ENCODE data around the gene SLC16A2. TPM values are rescaled to one million over a fixed set of nuclear protein-coding genes. Genes with fewer than 3 reads are reported as not detected.
"Not testable (repeated sequence)": the region's sequence is repeated elsewhere in the genome, so short reads cannot be mapped to it uniquely, and the experiment has no call there.

Gene SLC16A2
- total RNA-seq, 2 experiments from 2014 or later, result 0.05 TPM; not detected in 1

GRCh38 chrX:74451450-74452198 is 30.3 kb downstream of the SLC16A2 start:
- DNase-seq, result no peak
- no peak overlapping the region for H3K27ac Mint-ChIP-seq

DNA sequence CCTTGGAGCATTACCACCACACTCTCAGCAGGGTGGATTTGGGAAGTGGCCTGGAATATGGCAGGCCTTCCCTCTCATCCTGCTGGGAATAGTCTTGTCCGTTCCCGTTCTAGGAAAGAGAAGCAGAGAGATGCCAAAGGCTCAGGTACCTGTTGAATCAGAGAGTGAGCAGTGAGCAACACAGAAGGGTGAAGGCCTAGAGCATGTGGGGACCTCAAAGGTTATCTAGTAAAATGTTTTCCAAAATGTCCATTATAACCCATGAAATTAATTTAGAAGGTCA is 30.8 kb downstream of the SLC16A2 start:
- no peaks in the 10 kb centered on the region for H3K27me3 Mint-ChIP-seq
- H3K4me1 Mint-ChIP-seq, result no peaks in the 10 kb centered on the region
- H3K4me3 Mint-ChIP-seq, result no peak overlapping the region
- no peaks in the 10 kb centered on the region for H3K9me3 Mint-ChIP-seq
- no peaks in the 10 kb centered on the region for H3K36me3 Mint-ChIP-seq (ENCODE audit: low read depth)
- POLR2A ChIA-PET, result no interaction called here
- H3K27ac Mint-ChIP-seq, result no peak overlapping the region
- no peak for DNase-seq
- CTCF ChIA-PET, result no interaction called here

More at GRCh38 chrX:74451450-74452198, 30.3 kb downstream of the SLC16A2 start:
- CTCF ChIA-PET, result no interaction called here
- POLR2A ChIA-PET, result no interaction called here
- Mint-ChIP-seq H3K4me1 (no peaks in the 10 kb centered on the region), H3K27me3 (no peaks in the 10 kb centered on the region), H3K9me3 (no peaks in the 10 kb centered on the region), H3K4me3 (no peak overlapping the region), H3K36me3 (ENCODE audit: low read depth) (no peaks in the 10 kb centered on the region)

DNA sequence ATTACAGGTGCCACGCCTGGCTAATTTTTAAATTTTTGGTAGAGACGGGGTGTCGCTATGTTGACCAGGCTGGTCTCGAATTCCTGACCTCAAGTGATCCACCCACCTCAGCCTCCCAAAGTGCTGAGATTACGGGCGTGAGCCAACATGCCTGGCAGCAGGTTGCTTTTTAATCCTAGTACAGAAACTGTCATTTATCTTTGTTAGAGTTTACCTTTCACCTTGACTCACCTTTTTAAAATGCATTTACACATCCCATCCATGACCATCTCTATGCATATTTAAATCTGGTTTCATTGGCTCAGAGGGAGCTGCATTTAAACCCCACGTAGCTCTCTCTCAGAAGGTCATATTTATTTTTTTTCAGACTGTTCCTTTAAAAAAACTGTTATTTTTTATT is 31.9 kb downstream of the SLC16A2 start:
- H3K9me3 Mint-ChIP-seq, result no peaks in the 10 kb centered on the region
- no peak overlapping the region for H3K27ac Mint-ChIP-seq
- H3K4me3 Mint-ChIP-seq, result no peak overlapping the region
- ChIA-PET CTCF (no interaction called here), POLR2A (no interaction called here)
- H3K36me3 Mint-ChIP-seq (ENCODE audit: low read depth), result no peaks in the 10 kb centered on the region
- H3K4me1 Mint-ChIP-seq, result no peaks in the 10 kb centered on the region
- no peaks in the 10 kb centered on the region for H3K27me3 Mint-ChIP-seq
- no peak for DNase-seq

DNA sequence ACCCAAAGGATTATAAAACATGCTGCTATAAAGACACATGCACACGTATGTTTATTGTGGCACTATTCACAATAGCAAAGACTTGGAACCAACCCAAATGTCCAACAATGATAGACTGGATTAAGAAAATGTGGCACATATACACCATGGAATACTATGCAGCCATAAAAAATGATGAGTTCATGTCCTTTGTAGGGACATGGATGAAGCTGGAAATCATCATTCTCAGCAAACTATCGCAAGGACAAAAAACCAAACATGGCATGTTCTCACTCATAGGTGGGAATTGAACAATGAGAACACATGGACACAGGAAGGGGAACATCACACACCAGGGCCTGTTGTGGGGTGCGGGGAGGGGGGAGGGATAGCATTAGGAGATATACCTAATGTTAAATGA is 32.9 kb downstream of the SLC16A2 start:
- H3K9me3 Mint-ChIP-seq; H3K27me3 Mint-ChIP-seq; H3K27ac Mint-ChIP-seq; CTCF ChIA-PET; H3K36me3 Mint-ChIP-seq (ENCODE audit: low read depth); POLR2A ChIA-PET; DNase-seq; H3K4me1 Mint-ChIP-seq; H3K4me3 Mint-ChIP-seq: not testable (repeated sequence)

- no peaks in the 10 kb centered on the region for H3K36me3 Mint-ChIP-seq (ENCODE audit: low read depth)
- no peaks in the 10 kb centered on the region for H3K4me1 Mint-ChIP-seq
- H3K27me3 Mint-ChIP-seq, result no peaks in the 10 kb centered on the region
- ChIA-PET CTCF (no interaction called here), POLR2A (no interaction called here)
- no peak overlapping the region for H3K4me3 Mint-ChIP-seq
- H3K27ac Mint-ChIP-seq, result no peak overlapping the region
- DNase-seq, result no peak
- no peaks in the 10 kb centered on the region for H3K9me3 Mint-ChIP-seq
Observed at GRCh38 chrX:74458736-74459135, 37.4 kb downstream of the SLC16A2 start.

DNA sequence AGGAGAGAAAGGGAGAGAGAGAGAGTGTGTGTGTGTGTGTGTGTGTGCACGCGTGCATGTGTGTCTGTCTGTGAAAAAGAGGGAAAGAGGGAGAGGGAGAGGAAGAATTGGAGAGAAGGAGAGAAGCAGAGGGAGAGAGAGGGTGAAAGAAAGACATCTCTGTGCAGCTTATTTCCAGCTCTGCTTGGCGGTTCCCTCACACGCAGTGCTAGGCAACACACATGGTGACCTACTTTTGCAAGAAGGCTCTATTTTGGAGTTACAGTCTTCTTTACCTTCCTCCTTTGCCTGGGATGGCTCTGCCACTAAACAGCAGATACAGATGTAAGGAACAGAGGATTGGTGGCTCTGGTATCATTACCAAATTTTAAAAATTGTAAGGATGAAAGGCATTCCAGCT is 40.1 kb downstream of the SLC16A2 start:
- ChIA-PET POLR2A (no interaction called here), CTCF (no interaction called here)
- H3K9me3 Mint-ChIP-seq, result no peaks in the 10 kb centered on the region
- H3K4me1 Mint-ChIP-seq, result no peaks in the 10 kb centered on the region
- no peaks in the 10 kb centered on the region for H3K36me3 Mint-ChIP-seq (ENCODE audit: low read depth)
- H3K27me3 Mint-ChIP-seq, result no peaks in the 10 kb centered on the region
- no peak overlapping the region for H3K4me3 Mint-ChIP-seq
- no peak overlapping the region for H3K27ac Mint-ChIP-seq
- no peak for DNase-seq

GRCh38 chrX:74464722-74465121 is 43.4 kb downstream of the SLC16A2 start:
- Mint-ChIP-seq H3K36me3 (ENCODE audit: low read depth) (no peaks in the 10 kb centered on the region), H3K27me3 (no peaks in the 10 kb centered on the region), H3K4me1 (no peaks in the 10 kb centered on the region), H3K27ac (no peak overlapping the region), H3K9me3 (no peaks in the 10 kb centered on the region), H3K4me3 (no peak overlapping the region)
- CTCF ChIA-PET, result no interaction called here
- no peak for DNase-seq
- POLR2A ChIA-PET, result no interaction called here

DNA sequence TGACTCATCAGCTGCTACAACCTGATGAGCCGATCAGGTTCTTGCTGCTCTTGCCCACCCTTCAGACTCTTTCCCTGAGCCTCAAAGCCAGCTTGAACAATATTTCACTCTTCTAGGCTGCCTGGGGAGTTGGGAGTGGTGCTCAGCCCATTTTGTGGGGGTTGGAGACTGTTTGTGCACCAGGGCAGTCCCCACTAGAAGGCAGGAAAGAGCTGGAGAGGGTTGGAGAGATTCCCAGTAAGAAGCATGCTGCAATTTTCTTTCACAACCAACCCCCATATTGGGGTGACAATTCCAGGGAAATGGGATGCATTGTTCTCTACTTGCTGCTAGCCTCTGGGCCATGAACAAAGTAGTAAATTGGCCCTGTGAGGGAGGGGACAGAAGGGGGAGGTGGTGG is 44.1 kb downstream of the SLC16A2 start:
- DNase-seq, result no peak
- CTCF ChIA-PET, result no interaction called here
- Mint-ChIP-seq H3K4me3 (no peak overlapping the region), H3K9me3 (no peaks in the 10 kb centered on the region), H3K36me3 (ENCODE audit: low read depth) (no peaks in the 10 kb centered on the region), H3K4me1 (no peaks in the 10 kb centered on the region), H3K27ac (no peak overlapping the region), H3K27me3 (no peaks in the 10 kb centered on the region)
- POLR2A ChIA-PET, result no interaction called here

DNA sequence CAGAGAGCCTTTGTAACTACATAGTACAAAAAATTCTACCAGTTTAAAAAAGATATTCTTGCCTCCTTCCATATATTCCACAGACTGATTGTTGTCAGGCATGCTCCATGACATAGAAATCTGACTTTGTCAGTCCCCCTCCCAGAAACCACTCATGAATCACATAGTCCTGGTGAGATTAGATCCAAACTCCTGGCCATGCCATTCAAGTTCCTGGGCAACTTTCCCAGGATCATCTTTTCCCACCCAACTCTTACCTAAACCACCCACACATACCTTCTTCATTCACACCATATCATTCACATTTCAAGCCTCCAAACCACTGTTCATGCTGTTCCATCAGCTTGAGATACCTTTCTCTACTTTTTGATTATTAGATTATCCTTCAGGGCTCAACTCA is 46.4 kb downstream of the SLC16A2 start:
- no peak for DNase-seq
- Mint-ChIP-seq H3K27me3 (no peaks in the 10 kb centered on the region), H3K4me3 (no peak overlapping the region), H3K36me3 (ENCODE audit: low read depth) (no peaks in the 10 kb centered on the region), H3K9me3 (no peaks in the 10 kb centered on the region), H3K27ac (no peak overlapping the region), H3K4me1 (no peaks in the 10 kb centered on the region)
- ChIA-PET POLR2A (no interaction called here), CTCF (no interaction called here)

DNA sequence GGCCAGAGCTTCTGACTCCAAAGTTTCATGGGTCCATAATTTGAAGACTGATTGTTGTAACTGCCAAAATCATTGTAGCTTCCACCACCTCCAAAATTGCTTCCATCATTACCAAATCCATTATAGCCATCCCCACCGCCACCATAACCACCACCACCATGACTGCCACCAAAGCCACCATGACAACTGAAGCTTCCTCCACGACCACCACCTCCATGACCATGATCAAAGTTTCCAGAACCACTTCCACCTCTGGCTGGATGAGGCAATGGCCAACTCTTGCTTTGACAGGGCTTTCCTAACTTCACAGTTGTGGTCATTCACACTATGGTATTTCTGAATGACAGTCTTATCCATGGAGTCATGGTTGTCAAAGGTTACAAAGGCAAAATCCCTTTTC is 51.8 kb downstream of the SLC16A2 start:
- H3K27me3 Mint-ChIP-seq; DNase-seq; CTCF ChIA-PET; POLR2A ChIA-PET; H3K9me3 Mint-ChIP-seq; H3K27ac Mint-ChIP-seq; H3K36me3 Mint-ChIP-seq (ENCODE audit: low read depth); H3K4me3 Mint-ChIP-seq; H3K4me1 Mint-ChIP-seq: not testable (repeated sequence)

DNA sequence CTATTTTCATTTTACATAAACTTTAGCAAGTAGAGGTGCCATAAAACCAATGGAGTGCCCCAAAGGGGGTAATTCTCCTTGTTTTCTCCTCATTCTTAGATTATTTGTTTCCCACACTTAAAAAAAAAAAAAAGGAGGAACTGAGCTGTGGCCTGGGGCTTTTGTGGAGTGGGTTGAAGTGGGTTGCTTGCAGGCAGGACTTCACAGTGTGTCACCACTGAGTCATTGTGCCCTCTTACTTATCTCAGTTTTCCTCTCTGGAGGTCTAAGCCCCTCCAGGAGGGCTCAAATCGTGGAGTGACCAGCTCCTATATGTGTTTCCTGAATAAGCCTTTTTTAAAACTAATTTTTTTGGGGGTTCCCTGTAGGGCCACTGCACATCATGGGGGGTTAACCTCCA is 69.0 kb downstream of the SLC16A2 start:
- H3K27me3 Mint-ChIP-seq, result no peaks in the 10 kb centered on the region
- no peaks in the 10 kb centered on the region for H3K36me3 Mint-ChIP-seq (ENCODE audit: low read depth)
- H3K4me1 Mint-ChIP-seq, result no peaks in the 10 kb centered on the region
- no peak overlapping the region for H3K27ac Mint-ChIP-seq
- DNase-seq, result no peak
- ChIA-PET POLR2A (no interaction called here), CTCF (no interaction called here)
- H3K9me3 Mint-ChIP-seq, result no peaks in the 10 kb centered on the region
- no peak overlapping the region for H3K4me3 Mint-ChIP-seq

DNA sequence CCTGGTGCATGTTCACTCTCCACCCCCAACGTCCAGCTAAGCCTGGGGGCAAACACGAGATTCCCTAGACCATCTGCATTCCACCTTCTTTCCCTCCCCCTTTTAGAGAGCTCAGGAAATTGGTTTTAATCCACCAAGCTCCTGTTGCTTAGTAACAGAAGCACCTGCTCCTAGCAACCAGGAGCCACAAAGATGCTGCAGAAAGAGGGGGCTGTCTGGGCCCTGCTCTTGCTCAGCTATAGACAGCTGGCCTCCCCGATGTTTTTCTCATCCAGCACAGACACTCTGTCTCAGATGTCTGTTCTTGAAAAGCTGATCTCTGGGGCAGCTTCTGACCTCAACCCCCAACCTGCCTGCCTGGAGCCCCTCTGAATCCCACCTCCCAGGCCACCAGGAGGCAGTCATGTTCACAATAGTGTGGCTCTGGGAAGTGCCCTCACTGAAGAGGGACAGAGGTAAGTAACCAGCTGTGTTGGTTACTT is 71.5 kb downstream of the SLC16A2 start:
- Mint-ChIP-seq H3K27ac (no peak overlapping the region), H3K4me3 (no peak overlapping the region), H3K36me3 (ENCODE audit: low read depth) (no peaks in the 10 kb centered on the region), H3K9me3 (no peaks in the 10 kb centered on the region), H3K27me3 (no peaks in the 10 kb centered on the region), H3K4me1 (no peaks in the 10 kb centered on the region)
- ChIA-PET CTCF (interaction anchor here (1.3 kb wide), 1 partner anchor 55 kb away, joined by 3 read pairs; no protein-coding TSS in a partner anchor), POLR2A (no interaction called here)
- peak; percentile 17 for DNase-seq

DNA sequence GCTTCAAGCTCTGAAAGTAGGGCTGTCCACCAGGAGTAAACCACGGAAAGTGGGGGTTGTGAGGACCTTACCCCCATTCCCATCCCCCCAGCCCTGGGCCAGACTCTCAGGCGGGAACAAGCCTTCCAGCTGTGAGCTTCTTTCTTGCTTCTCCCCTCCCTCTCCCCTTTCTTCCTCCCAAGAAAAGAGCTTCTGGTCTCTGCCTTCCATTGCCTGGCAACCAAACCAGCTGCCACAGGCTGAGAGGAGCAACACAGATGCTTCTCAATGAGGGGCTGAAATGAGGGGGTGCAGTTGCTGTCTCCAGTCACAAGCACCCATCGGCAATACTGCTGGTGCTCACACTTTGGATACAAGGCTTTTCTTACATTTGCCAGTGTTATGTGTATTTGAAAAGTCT is 72.5 kb downstream of the SLC16A2 start:
- H3K27ac Mint-ChIP-seq, result no peak overlapping the region
- no peaks in the 10 kb centered on the region for H3K4me1 Mint-ChIP-seq
- no peaks in the 10 kb centered on the region for H3K9me3 Mint-ChIP-seq
- no peaks in the 10 kb centered on the region for H3K27me3 Mint-ChIP-seq
- CTCF ChIA-PET, result no interaction called here
- POLR2A ChIA-PET, result no interaction called here
- no peaks in the 10 kb centered on the region for H3K36me3 Mint-ChIP-seq (ENCODE audit: low read depth)
- no peak for DNase-seq
- no peak overlapping the region for H3K4me3 Mint-ChIP-seq

DNA sequence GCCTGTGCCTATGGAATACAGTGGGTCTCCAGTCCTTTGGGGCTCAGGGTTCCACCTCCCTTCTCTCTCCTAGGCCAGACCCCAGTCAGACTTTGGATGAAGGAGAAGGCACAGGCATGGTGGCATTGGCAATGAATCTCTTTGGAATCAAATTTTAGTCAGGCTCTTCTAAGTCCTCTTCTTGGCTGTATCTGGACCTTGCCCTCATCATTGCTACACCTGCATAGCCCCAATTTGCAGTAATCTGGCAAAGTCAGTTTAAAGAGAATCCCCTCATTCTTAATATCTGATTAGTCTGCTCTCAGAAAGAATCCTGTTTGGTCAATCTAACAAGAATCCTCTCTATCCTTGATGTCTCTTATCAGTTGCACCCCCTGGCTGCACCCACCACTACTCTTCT is 77.6 kb downstream of the SLC16A2 start:
- no peaks in the 10 kb centered on the region for H3K9me3 Mint-ChIP-seq

DNA sequence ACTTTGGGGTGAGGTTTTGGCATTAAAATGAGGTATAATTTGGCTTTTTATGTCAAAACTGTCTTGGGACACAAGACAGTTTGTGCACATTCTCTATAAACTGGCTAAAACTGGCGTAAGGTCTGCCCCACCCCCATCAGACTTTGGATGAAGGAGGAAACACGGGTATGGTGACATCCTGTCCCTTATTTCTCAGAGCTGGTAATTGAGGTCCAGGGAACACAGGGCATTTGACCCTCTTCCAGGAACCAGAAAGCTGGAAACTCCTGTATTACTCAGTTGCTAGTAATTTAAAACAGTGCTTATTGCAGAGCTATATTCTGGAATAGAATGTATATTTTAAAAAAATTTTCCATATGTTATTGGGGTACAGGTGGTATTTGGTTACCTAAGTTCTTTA is 78.8 kb downstream of the SLC16A2 start:
- H3K27ac Mint-ChIP-seq, result no peak overlapping the region
- CTCF ChIA-PET, result no interaction called here
- H3K36me3 Mint-ChIP-seq (ENCODE audit: low read depth), result no peaks in the 10 kb centered on the region
- no peak for DNase-seq
- H3K4me3 Mint-ChIP-seq, result no peak overlapping the region
- H3K4me1 Mint-ChIP-seq, result no peaks in the 10 kb centered on the region
- no peaks in the 10 kb centered on the region for H3K27me3 Mint-ChIP-seq
- POLR2A ChIA-PET, result no interaction called here
- H3K9me3 Mint-ChIP-seq, result no peaks in the 10 kb centered on the region

More for the DNA sequence above, 77.6 kb downstream of the SLC16A2 start:
- Mint-ChIP-seq H3K4me3 (no peak overlapping the region), H3K4me1 (no peaks in the 10 kb centered on the region), H3K27me3 (no peaks in the 10 kb centered on the region), H3K36me3 (ENCODE audit: low read depth) (no peaks in the 10 kb centered on the region), H3K27ac (no peak overlapping the region)
- POLR2A ChIA-PET, result no interaction called here
- CTCF ChIA-PET, result no interaction called here
- DNase-seq, result no peak
